CD4-positive, alpha-beta T cell (primary cell): ENCODE data around the gene COL18A1. TPM values are rescaled to one million over a fixed set of nuclear protein-coding genes. Genes with fewer than 3 reads are reported as not detected.

Experiments used
- ATAC-seq: fragments of 200-7000 bp; cut with Tn5 transposase; one replicate; pipeline ENCODE4 v1.10.0; 2022; ENCODE audit warnings: mild to moderate bottlenecking; ENCODE audit not compliant: poor library complexity
- CTCF ChIA-PET: fragments of 350-600 bp; sonication (Branson Sonifier 250); formaldehyde crosslinking; loops from one replicate; lab custom pipeline; 2021; ENCODE audit warnings: antibody characterized with exemption, inconsistent platforms; lab: Charles Lee
- POLR2A ChIA-PET: fragments of 350-600 bp; sonication (Branson Sonifier 250); formaldehyde crosslinking; loops from one replicate; lab custom pipeline; 2021; ENCODE audit warnings: antibody characterized with exemption, inconsistent platforms; lab: Charles Lee
- DNase-seq, 14 experiments: peaks; one replicate each; pipeline ENCODE4 v3.0.0-alpha.2; 2013 to 2020; ENCODE audit warnings: mixed read lengths in 2 of 14
- H3K27ac ChIP-seq, 2 donors: one replicate each; pipeline versions ENCODE4 v1.5.1 to v1.7.0; 2013; ENCODE audit warnings: low read length in 2 of 2, low read depth in 1 of 2, mild to moderate bottlenecking in 1 of 2
- H3K27me3 ChIP-seq, 2 experiments: 1 replicate in 1 of 2; 2 replicates in 1 of 2; pipeline versions ENCODE4 v1.6.1 to v1.7.0; 2013; ENCODE audit warnings: low read length in 2 of 2, control low read depth in 1 of 2, mild to moderate bottlenecking in 1 of 2, moderate library complexity in 1 of 2; ENCODE audit not compliant: insufficient read depth in 2 of 2, control insufficient read depth in 1 of 2
- H3K36me3 ChIP-seq: one replicate; pipeline ENCODE4 v1.6.1; 2013; ENCODE audit warnings: low read length, control low read depth; ENCODE audit not compliant: insufficient read depth
- H3K4me1 ChIP-seq: one replicate; pipeline ENCODE4 v1.6.1; 2013; ENCODE audit warnings: low read length, control low read depth; ENCODE audit not compliant: insufficient read depth
- H3K4me3 ChIP-seq: one replicate; pipeline ENCODE4 v1.5.1; 2013; ENCODE audit warnings: mild to moderate bottlenecking, low read length, moderate library complexity
- H3K9me3 ChIP-seq, 2 experiments: 1 replicate in 1 of 2; 2 replicates in 1 of 2; pipeline versions ENCODE4 v1.6.1 to v1.7.0; 2013; ENCODE audit warnings: low read length in 2 of 2, mild to moderate bottlenecking in 2 of 2, control low read depth in 1 of 2, moderate library complexity in 1 of 2; ENCODE audit not compliant: control insufficient read depth in 1 of 2, insufficient read depth in 1 of 2
- H3K27ac Mint-ChIP-seq: one replicate; pipeline ENCODE4 v1.8.0; 2020; ENCODE audit warnings: mixed read lengths
- H3K27me3 Mint-ChIP-seq: one replicate; pipeline ENCODE4 v1.8.0; 2021; ENCODE audit warnings: mixed read lengths
- H3K36me3 Mint-ChIP-seq: one replicate; pipeline ENCODE4 v1.8.0; 2021; ENCODE audit warnings: low read depth, mixed read lengths
- H3K4me1 Mint-ChIP-seq: one replicate; pipeline ENCODE4 v1.8.0; 2021; ENCODE audit warnings: low read depth, mixed read lengths
- H3K4me3 Mint-ChIP-seq: one replicate; pipeline ENCODE4 v1.8.0; 2020; ENCODE audit warnings: mild to moderate bottlenecking, mixed read lengths
- H3K9me3 Mint-ChIP-seq: one replicate; pipeline ENCODE4 v1.8.0; 2020; ENCODE audit warnings: mixed read lengths
- CTCF ChIP-seq: fragments of 200-600 bp; IDR thresholded peaks from one replicate; pipeline ENCODE4 v1.8.0; 2022; ENCODE audit warnings: antibody characterized with exemption, mild to moderate bottlenecking
- intact Hi-C, 2 experiments: fragments of 100-400 bp; cut with DNase I in 1 of 2; cut with micrococcal nuclease in 1 of 2; formaldehyde crosslinking; loops; one replicate each; pipeline versions ENCODE4 v1.15.1 to v1.9.0; 2023 to 2025; cut with DNase I, micrococcal nuclease
- total RNA-seq, 174 experiments: library from RNA in 2 of 174; stranded (reverse) in 2 of 174; gene quantifications; one replicate each; pipeline ENCODE4 v1.2.3 and lab custom pipeline; 2021 to 2026

COL18A1 gene
- total RNA-seq, 2 experiments from 2014 or later, result 15.2 to 16.0 TPM

- no peaks in the 10 kb centered on the region for H3K36me3 ChIP-seq
- peak overlapping the region; percentile 51 for H3K4me3 Mint-ChIP-seq
- no peak for ATAC-seq
- H3K27me3 ChIP-seq, result no peaks in the 10 kb centered on the region
- H3K4me3 ChIP-seq, result peak overlapping the region; percentile 45
- intact Hi-C loops, result loop anchor here in 1 of 2 experiments (1.0 to 10.0 kb wide), 4 partner anchors 47 to 468 kb away; partner anchors contain the start of gene ADARB1
- peak overlapping the region; percentile 33 for H3K27ac Mint-ChIP-seq
- DNase-seq, result peak in 1 of 14 experiments; percentile 36
- no peaks in the 10 kb centered on the region for H3K27me3 Mint-ChIP-seq
- peaks cover 23% of the 10 kb centered on the region for H3K4me1 ChIP-seq
- TF ChIP-seq CTCF, result no peak
- H3K27ac ChIP-seq, result no peak overlapping the region
- no peaks in the 10 kb centered on the region for H3K36me3 Mint-ChIP-seq
- ChIA-PET CTCF (no interaction called here), POLR2A (no interaction called here)
- H3K9me3 Mint-ChIP-seq, result no peaks in the 10 kb centered on the region
- peaks cover 28% of the 10 kb centered on the region for H3K4me1 Mint-ChIP-seq
- H3K9me3 ChIP-seq, result no peaks in the 10 kb centered on the region
Measured at GRCh38 chr21:45542667-45543370, 137.9 kb downstream of the COL18A1 start.

DNA sequence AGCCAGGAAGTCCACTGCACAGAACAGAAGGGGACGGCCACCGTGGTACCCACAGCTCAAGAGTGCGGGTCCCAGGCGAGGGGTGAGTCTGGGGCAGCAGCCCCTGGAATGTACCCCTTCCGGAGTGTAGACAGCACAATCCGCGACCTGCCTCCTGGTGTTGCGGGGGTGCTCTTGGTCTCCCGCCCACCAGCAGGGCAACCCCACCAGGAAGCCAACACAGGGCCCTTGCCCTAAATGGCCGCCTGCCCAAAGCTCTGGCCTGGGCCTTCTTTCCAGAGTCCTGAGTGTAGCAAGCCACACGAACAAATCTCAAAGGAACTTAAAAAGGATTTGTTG, 138.4 kb downstream of the COL18A1 start:
- no peaks in the 10 kb centered on the region for H3K9me3 ChIP-seq
- H3K36me3 ChIP-seq, result no peaks in the 10 kb centered on the region
- H3K27ac ChIP-seq, result no peak overlapping the region
- Mint-ChIP-seq H3K4me1 (peaks cover 30% of the 10 kb centered on the region), H3K27me3 (no peaks in the 10 kb centered on the region), H3K9me3 (no peaks in the 10 kb centered on the region), H3K4me3 (peak overlapping the region; percentile 78), H3K27ac (peak overlapping the region; percentile 33), H3K36me3 (no peaks in the 10 kb centered on the region)
- ChIA-PET CTCF (no interaction called here), POLR2A (no interaction called here)
- DNase-seq, result no peak
- ATAC-seq, result no peak
- H3K4me3 ChIP-seq, result peak overlapping the region; percentile 45
- no peaks in the 10 kb centered on the region for H3K27me3 ChIP-seq
- peaks cover 23% of the 10 kb centered on the region for H3K4me1 ChIP-seq
- intact Hi-C loops, result loop anchor here in 1 of 2 experiments (5.0 to 10.0 kb wide), 3 partner anchors 66 to 469 kb away; partner anchors contain the start of gene ADARB1
- TF ChIP-seq CTCF, result no peak

DNA sequence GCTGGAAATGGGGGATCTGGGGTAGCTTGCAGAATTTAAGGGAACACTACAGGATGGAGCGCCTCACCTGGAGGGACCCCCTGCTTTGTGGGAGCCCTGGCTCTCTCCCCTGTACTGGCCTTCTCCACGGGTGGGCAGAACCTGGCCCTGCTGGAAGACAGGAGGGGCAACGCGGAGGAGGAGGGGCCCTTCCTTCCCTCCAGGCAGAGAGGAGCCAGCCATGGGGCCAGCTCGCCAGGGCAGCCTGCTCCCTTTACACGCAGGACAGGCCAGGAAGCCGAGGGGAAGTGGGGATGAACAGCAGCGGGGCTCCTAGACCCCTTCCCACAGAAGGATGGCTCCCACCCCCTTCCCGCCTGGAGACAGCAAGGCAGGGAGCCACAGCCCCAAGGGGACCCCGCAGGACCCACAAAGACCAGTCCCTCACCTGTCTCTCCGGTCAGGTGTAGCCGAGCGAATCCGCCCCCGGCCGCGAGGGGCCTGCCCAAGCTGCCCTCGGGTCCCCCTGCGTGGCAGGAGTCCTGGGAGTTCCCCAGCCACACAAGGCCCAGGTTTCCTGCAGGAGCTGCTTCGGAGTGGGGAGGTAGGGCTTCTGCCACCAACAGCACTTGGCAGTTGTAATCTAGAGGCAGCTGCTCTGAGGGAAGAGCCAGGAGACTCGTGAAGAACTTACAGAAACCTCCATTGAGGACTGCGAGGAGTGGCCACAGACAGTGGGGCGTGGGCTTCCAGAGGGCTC, 138.9 kb downstream of the COL18A1 start:
- H3K27ac Mint-ChIP-seq, result peak overlapping the region; percentile 33
- peak overlapping the region; percentile 78 for H3K4me3 Mint-ChIP-seq
- TF ChIP-seq CTCF, result no peak
- DNase-seq (no peak), ATAC-seq (no peak)
- no peaks in the 10 kb centered on the region for H3K27me3 Mint-ChIP-seq
- no peaks in the 10 kb centered on the region for H3K36me3 ChIP-seq
- no peaks in the 10 kb centered on the region for H3K9me3 ChIP-seq
- no peaks in the 10 kb centered on the region for H3K36me3 Mint-ChIP-seq
- H3K9me3 Mint-ChIP-seq, result no peaks in the 10 kb centered on the region
- peaks cover 23% of the 10 kb centered on the region for H3K4me1 ChIP-seq
- no peaks in the 10 kb centered on the region for H3K27me3 ChIP-seq
- no peak overlapping the region for H3K27ac ChIP-seq
- intact Hi-C loops, result loop anchor here in 1 of 2 experiments (5.0 to 10.0 kb wide), 3 partner anchors 67 to 469 kb away; partner anchors contain the start of gene ADARB1
- ChIA-PET CTCF (no interaction called here), POLR2A (no interaction called here)
- H3K4me1 Mint-ChIP-seq, result peaks cover 32% of the 10 kb centered on the region
- no peak overlapping the region for H3K4me3 ChIP-seq
